AG10803 (cell line): Measurements from ENCODE around the gene TTYH3.

Source experiments
- DNase-seq: peaks from one replicate; pipeline ENCODE4 v3.0.0; 2010; ENCODE audit warnings: low read depth
- H3K4me3 ChIP-seq: 2 replicates; pipeline ENCODE4 v1.5.1; 2011; ENCODE audit warnings: mild to moderate bottlenecking, low read length, control low read depth
- CTCF ChIP-seq: conservative IDR thresholded peaks from 2 replicates; pipeline ENCODE4 v1.5.1; 2011; ENCODE audit warnings: mild to moderate bottlenecking, low read length, control low read depth, inconsistent platforms

TTYH3 gene

GRCh38 chr7:2626498-2627117 is 5.2 kb upstream of the TTYH3 start:
- DNase-seq: peak; percentile 80
- no peak overlapping the region for H3K4me3 ChIP-seq
- no peak for TF ChIP-seq CTCF

GRCh38 chr7:2627258-2628129 is 4.3 kb upstream of the TTYH3 start:
- no peak for TF ChIP-seq CTCF
- no peak overlapping the region for H3K4me3 ChIP-seq
- DNase-seq: no peak

DNA sequence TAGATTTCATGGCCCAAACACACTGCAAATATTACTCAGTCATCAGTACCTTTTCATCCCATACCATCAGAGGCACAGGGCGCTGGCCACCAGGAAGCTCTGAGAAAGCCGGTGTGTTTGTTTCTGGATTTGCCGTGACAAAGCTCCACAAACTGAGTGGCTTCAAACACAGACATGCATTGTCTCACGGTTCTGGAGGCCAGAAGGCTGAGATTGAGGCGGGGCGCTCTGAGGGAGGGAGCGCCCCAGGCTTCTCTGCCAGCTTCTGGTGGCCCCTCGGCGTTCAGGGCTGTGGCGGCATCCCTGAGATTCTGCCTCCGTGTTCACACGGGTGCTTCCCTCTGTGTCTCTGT is 3.7 kb upstream of the TTYH3 start:
- DNase-seq: no peak
- TF ChIP-seq CTCF: no peak
- H3K4me3 ChIP-seq: no peak overlapping the region

GRCh38 chr7:2628891-2629290 is 2.9 kb upstream of the TTYH3 start:
- no peak for TF ChIP-seq CTCF
- no peak overlapping the region for H3K4me3 ChIP-seq
- DNase-seq: no peak

- peak; percentile 33 for DNase-seq
- TF ChIP-seq CTCF: no peak
- no peak overlapping the region for H3K4me3 ChIP-seq
These were observed 1.8 kb upstream of the TTYH3 start for GRCh38 chr7:2629746-2630681.

DNA sequence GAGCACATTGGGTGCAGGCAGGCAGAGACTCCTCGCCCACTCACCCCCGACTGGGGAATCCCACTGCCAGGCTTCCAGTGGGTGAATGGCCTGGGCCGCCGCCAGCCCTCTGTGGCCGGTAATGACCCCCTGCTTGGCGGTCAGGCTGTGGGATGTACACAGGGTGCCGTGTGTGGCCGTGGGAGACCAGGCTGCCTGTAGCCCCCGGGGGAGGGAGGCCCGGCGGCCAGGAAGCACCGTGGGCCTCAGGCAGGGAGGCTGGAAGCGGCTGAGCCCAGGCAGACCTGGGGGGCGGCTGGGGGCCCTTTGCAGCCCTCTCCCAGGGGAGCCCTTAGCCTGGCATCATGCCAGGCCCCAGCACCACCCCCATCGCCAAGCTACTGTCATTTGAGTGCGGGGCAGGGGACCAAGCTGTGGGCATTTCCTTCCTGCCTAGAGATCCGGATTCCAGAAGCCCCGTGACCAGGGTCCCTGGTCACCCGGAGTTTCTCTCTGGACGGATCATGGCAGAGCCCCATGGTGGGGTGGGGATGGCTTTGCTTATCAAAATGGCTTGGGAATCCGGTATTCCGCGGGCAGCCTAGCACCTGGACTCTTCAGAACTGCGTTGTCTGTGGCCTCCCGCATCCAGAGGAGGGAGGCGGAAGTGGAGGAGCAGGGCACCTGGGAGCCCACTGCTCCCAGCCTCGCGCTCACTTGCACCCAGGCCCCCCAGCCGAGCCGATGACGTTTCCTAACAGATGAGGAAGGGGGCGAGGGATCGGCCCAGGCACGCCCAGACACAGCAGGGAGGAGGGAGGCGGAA is 1.1 kb downstream of the TTYH3 start:
- TF ChIP-seq CTCF: no peak
- peak overlapping the region; percentile 87 for H3K4me3 ChIP-seq
- DNase-seq: peak; percentile 64
